A549 (cell line): ENCODE measurements around the gene ELL.

ENCODE experiments used
- CEBPB ChIP-seq, 2 experiments: fragments of >200 bp in 1 of 2; sonication (Bioruptor Twin) in 1 of 2; formaldehyde crosslinking in 1 of 2; IDR thresholded peaks; 2 replicates each; pipeline ENCODE4 v1.6.1; 2012 to 2016
- SREBF2 ChIP-seq: fragments of 450-650 bp; IDR thresholded peaks from 2 replicates; pipeline ENCODE4 v1.6.1; 2014; ENCODE audit warnings: mild to moderate bottlenecking, moderate library complexity
- ZSCAN20 ChIP-seq: fragments of 250-450 bp; sonication (Bioruptor Pico); IDR thresholded peaks from 2 replicates; pipeline ENCODE4 v1.8.0; 2022; ENCODE audit warnings: mild to moderate bottlenecking, moderate library complexity
- TF ChIP-seq, protein P1 (sequence below): fragments of >200 bp; sonication (Bioruptor Twin); formaldehyde crosslinking; IDR thresholded peaks from 3 replicates; pipeline ENCODE4 v1.5.1; 2016

DNA sequence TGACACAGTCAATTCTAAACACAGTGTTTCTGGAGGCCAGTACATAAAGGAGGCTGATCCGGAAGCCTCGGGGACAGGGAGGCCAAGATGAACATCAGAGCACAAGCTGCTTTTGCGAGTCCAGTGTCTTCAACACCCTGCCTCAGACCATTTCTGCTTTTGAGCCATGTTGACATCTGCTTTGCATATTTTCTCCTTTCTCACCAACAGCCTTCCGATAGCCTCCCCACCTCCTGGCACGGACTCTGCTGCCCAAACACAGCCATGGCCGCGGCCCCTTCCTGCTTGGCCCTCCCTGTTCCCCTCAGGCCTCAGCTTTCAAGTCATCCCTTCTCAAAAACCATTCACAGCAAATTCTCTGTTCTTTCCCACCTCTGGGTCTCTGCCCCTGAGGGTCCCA is 128.0 kb downstream of the ELL start:
- TF ChIP-seq CEBPB (IDR thresholded peaks at IDR 0.05) = no peak
- no peak for TF ChIP-seq SREBF2
- TF ChIP-seq, protein P1, sequence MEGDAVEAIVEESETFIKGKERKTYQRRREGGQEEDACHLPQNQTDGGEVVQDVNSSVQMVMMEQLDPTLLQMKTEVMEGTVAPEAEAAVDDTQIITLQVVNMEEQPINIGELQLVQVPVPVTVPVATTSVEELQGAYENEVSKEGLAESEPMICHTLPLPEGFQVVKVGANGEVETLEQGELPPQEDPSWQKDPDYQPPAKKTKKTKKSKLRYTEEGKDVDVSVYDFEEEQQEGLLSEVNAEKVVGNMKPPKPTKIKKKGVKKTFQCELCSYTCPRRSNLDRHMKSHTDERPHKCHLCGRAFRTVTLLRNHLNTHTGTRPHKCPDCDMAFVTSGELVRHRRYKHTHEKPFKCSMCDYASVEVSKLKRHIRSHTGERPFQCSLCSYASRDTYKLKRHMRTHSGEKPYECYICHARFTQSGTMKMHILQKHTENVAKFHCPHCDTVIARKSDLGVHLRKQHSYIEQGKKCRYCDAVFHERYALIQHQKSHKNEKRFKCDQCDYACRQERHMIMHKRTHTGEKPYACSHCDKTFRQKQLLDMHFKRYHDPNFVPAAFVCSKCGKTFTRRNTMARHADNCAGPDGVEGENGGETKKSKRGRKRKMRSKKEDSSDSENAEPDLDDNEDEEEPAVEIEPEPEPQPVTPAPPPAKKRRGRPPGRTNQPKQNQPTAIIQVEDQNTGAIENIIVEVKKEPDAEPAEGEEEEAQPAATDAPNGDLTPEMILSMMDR = no peak
- TF ChIP-seq ZSCAN20 (CRISPR knock-in tag) = no peak
